ENCODE results near the gene ERICH2. TPM values are rescaled to one million over a fixed set of nuclear protein-coding genes. Genes with fewer than 3 reads are reported as not detected.

The ERICH2 gene
- total RNA-seq, 1 donor from 2014 or later: 2.6 TPM

DNA sequence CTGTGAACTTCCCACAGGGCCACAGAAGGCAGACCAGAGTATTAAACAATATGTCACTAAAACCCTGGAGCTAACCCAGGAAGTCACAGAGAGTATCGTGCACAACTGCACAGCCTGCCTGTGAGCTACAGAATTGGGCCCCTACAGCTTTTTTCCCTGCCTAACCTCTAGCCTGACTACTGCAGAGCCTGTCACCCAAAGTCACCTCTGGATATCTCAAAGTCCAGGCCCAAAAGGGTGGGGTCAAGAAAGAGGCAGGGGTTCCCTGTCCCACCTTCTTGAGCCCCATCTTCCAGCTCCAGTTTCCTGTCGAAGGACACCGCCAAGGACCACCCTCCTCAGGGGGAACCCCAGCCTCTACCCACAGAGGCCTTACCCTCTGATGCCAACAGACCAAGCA is 60.0 kb downstream of the ERICH2 start:
- Mint-ChIP-seq H3K27ac (ENCODE audit: unreplicated experiment) (no peak overlapping the region), H3K9me3 (ENCODE audit: low read depth) (no peaks in the 10 kb centered on the region), H3K27me3 (ENCODE audit: low read depth) (peaks cover 49% of the 10 kb centered on the region), H3K4me3 (ENCODE audit: unreplicated experiment) (no peak overlapping the region), H3K4me1 (ENCODE audit: low read depth) (no peaks in the 10 kb centered on the region), H3K36me3 (ENCODE audit: low read depth) (no peaks in the 10 kb centered on the region)
- DNase-seq (ENCODE audit: low spot score): no peak
- TF ChIP-seq, protein P1, sequence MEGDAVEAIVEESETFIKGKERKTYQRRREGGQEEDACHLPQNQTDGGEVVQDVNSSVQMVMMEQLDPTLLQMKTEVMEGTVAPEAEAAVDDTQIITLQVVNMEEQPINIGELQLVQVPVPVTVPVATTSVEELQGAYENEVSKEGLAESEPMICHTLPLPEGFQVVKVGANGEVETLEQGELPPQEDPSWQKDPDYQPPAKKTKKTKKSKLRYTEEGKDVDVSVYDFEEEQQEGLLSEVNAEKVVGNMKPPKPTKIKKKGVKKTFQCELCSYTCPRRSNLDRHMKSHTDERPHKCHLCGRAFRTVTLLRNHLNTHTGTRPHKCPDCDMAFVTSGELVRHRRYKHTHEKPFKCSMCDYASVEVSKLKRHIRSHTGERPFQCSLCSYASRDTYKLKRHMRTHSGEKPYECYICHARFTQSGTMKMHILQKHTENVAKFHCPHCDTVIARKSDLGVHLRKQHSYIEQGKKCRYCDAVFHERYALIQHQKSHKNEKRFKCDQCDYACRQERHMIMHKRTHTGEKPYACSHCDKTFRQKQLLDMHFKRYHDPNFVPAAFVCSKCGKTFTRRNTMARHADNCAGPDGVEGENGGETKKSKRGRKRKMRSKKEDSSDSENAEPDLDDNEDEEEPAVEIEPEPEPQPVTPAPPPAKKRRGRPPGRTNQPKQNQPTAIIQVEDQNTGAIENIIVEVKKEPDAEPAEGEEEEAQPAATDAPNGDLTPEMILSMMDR (IDR thresholded peaks at IDR 0.05): no peak

DNA sequence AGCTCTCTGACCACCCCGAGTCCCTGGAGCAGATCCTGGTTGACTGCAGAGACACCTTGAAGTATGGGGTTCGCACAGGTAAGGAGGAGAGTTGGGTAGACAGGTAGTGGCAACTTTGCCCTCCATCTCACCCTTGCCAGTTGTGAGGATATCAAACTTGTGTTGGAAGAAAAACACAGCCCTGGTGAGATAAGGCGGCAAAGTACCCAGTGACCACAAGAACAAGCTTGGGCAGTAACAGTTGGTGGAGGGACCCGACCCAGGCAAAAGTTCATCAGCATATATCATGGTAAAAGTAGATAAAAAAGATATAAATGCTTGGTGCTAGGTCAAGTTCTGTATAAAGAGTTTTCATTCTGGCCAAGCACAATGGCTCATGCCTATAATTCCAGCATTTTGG is 60.9 kb downstream of the ERICH2 start:
- Mint-ChIP-seq H3K27ac (ENCODE audit: unreplicated experiment) (no peak overlapping the region), H3K9me3 (ENCODE audit: low read depth) (no peaks in the 10 kb centered on the region), H3K36me3 (ENCODE audit: low read depth) (no peaks in the 10 kb centered on the region), H3K27me3 (ENCODE audit: low read depth) (peaks cover 43% of the 10 kb centered on the region), H3K4me1 (ENCODE audit: low read depth) (no peaks in the 10 kb centered on the region), H3K4me3 (ENCODE audit: unreplicated experiment) (no peak overlapping the region)
- TF ChIP-seq, protein P1 (IDR thresholded peaks at IDR 0.05): no peak
- DNase-seq (ENCODE audit: low spot score): no peak

DNA sequence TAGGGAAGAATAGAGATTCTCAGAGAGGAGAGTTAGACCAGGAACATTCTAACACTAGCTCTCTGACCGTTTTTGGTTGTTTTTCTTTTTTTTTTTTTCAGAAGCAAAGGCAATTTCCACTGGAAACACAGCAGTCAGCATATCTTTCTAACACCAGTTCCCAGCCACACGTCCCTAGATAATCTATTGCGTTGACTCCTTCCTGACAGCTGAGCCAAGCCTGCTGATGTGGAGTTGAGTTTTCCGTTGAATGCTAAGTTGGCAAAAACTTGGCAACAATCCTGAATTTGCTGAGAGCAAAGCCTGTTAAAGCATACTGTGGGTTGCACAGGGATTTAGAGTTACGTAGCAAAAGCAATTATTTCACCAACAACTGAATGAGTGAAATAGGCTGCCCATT is 65.8 kb downstream of the ERICH2 start:
- no peak for DNase-seq (ENCODE audit: low spot score)
- Mint-ChIP-seq H3K4me1 (ENCODE audit: low read depth) (no peaks in the 10 kb centered on the region), H3K4me3 (ENCODE audit: unreplicated experiment) (no peak overlapping the region), H3K27ac (ENCODE audit: unreplicated experiment) (no peak overlapping the region), H3K9me3 (ENCODE audit: low read depth) (no peaks in the 10 kb centered on the region), H3K36me3 (ENCODE audit: low read depth) (no peaks in the 10 kb centered on the region), H3K27me3 (ENCODE audit: low read depth) (peaks cover 18% of the 10 kb centered on the region)
- TF ChIP-seq, protein P1 (IDR thresholded peaks at IDR 0.05): no peak

DNA sequence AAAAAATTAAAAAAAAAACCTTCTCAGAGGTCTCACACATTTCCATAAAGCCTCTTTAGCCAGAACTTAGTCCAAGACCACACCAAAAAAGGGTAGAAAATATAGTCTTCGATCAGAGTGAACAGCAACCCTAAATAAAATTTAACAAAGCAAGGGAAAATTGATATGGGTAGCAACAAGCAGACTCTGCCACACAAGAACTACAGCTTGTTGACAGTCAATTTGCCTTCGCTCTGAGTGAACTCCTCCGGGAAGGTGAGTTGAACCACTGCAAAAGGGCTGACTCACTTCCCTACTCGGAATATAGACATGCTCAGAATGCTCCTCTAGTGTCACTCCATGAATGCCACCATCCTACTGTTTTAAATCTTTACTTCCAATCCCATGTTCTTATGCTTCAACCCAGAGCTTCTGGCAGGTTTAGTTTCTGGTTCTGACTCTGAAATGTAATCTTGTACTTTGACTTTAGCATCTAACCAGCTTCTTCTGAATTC is 70.6 kb downstream of the ERICH2 start:
- Mint-ChIP-seq H3K4me1 (ENCODE audit: low read depth) (peaks cover 12% of the 10 kb centered on the region), H3K9me3 (ENCODE audit: low read depth) (no peaks in the 10 kb centered on the region), H3K4me3 (ENCODE audit: unreplicated experiment) (no peak overlapping the region), H3K36me3 (ENCODE audit: low read depth) (no peaks in the 10 kb centered on the region), H3K27me3 (ENCODE audit: low read depth) (peaks cover 10% of the 10 kb centered on the region), H3K27ac (ENCODE audit: unreplicated experiment) (no peak overlapping the region)
- DNase-seq (ENCODE audit: low spot score): no peak
- TF ChIP-seq, protein P1 (IDR thresholded peaks at IDR 0.05): no peak

DNA sequence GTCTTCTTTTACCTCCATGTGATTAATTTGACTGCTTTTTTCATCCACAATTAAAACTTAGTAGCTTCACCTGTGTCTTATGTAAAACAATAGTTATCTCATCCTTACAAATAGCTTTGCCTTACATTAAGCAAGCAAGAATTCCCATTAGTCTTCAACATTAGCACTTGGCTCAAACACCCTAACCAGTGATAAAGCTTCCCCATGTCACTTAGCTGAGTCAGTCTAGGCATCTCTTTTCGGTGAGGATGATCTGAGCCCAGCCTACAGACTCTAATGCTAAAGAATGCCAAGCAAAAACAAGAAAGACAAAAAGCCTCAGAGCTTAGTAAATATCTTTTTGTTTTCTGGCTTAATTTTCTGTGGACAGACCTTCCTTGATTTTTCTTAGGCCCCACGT is 72.6 kb downstream of the ERICH2 start:
- Mint-ChIP-seq H3K4me1 (ENCODE audit: low read depth) (peaks cover 12% of the 10 kb centered on the region), H3K9me3 (ENCODE audit: low read depth) (no peaks in the 10 kb centered on the region), H3K27ac (ENCODE audit: unreplicated experiment) (no peak overlapping the region), H3K4me3 (ENCODE audit: unreplicated experiment) (no peak overlapping the region), H3K36me3 (ENCODE audit: low read depth) (no peaks in the 10 kb centered on the region), H3K27me3 (ENCODE audit: low read depth) (peaks cover 10% of the 10 kb centered on the region)
- TF ChIP-seq, protein P1 (IDR thresholded peaks at IDR 0.05): no peak
- DNase-seq (ENCODE audit: low spot score): no peak

Data from chondrocyte (in vitro differentiated cells).